ENCODE data around the gene C8A.

The C8A gene

GRCh38 chr1:56825436-56825835 lies 29.2 kb upstream of the C8A start:
- H3K4me3 ChIP-seq (ENCODE audit: low read length) = no peak overlapping the region
- DNase-seq (ENCODE audit: low read depth) = no peak
- no peak for TF ChIP-seq CTCF (conservative IDR thresholded peaks at IDR 0.05; ENCODE audit: low read depth, low read length)

GRCh38 chr1:56827711-56828110 lies 26.9 kb upstream of the C8A start:
- TF ChIP-seq CTCF (conservative IDR thresholded peaks at IDR 0.05; ENCODE audit: low read depth, low read length) = no peak
- DNase-seq (ENCODE audit: low read depth) = no peak
- no peak overlapping the region for H3K4me3 ChIP-seq (ENCODE audit: low read length)

- no peak for TF ChIP-seq CTCF (conservative IDR thresholded peaks at IDR 0.05; ENCODE audit: low read depth, low read length)
- no peak for DNase-seq (ENCODE audit: low read depth)
- H3K4me3 ChIP-seq (ENCODE audit: low read length) = no peak overlapping the region
Measured at GRCh38 chr1:56830052-56830451, 24.5 kb upstream of the C8A start.

GRCh38 chr1:56831871-56832693 lies 22.5 kb upstream of the C8A start:
- peak; percentile 73 for DNase-seq (ENCODE audit: low read depth)
- TF ChIP-seq CTCF (conservative IDR thresholded peaks at IDR 0.05; ENCODE audit: low read depth, low read length) = peak; percentile 95
- no peak overlapping the region for H3K4me3 ChIP-seq (ENCODE audit: low read length)

- TF ChIP-seq CTCF (conservative IDR thresholded peaks at IDR 0.05; ENCODE audit: low read depth, low read length) = no peak
- DNase-seq (ENCODE audit: low read depth) = no peak
- H3K4me3 ChIP-seq (ENCODE audit: low read length) = no peak overlapping the region
Measured at GRCh38 chr1:56833088-56833487, 21.5 kb upstream of the C8A start.

GRCh38 chr1:56834137-56834900 lies 20.3 kb upstream of the C8A start:
- no peak for TF ChIP-seq CTCF (conservative IDR thresholded peaks at IDR 0.05; ENCODE audit: low read depth, low read length)
- no peak for DNase-seq (ENCODE audit: low read depth)
- no peak overlapping the region for H3K4me3 ChIP-seq (ENCODE audit: low read length)
